Mesothelial cell of epicardium (in vitro differentiated cells): ENCODE data around the gene CNTN1. TPM values are rescaled to one million over a fixed set of nuclear protein-coding genes. Genes with fewer than 3 reads are reported as not detected.

Experiments used
- DNase-seq, 2 experiments: peaks; one replicate each; pipeline ENCODE4 v3.0.0; 2021; ENCODE audit warnings: low spot score in 2 of 2; ENCODE audit not compliant: unreplicated experiment in 2 of 2
- H3K27ac Mint-ChIP-seq: 2 replicates; pipeline ENCODE4 v1.8.0; 2021; ENCODE audit warnings: mixed read lengths
- H3K27me3 Mint-ChIP-seq: 2 replicates; pipeline ENCODE4 v1.8.0; 2021; ENCODE audit warnings: low read depth, mixed read lengths
- H3K36me3 Mint-ChIP-seq: 2 replicates; pipeline ENCODE4 v1.8.0; 2021; ENCODE audit warnings: mixed read lengths
- H3K4me1 Mint-ChIP-seq: 2 replicates; pipeline ENCODE4 v1.8.0; 2021; ENCODE audit warnings: mixed read lengths
- H3K4me3 Mint-ChIP-seq: 2 replicates; pipeline ENCODE4 v1.8.0; 2021; ENCODE audit warnings: mild to moderate bottlenecking, moderate library complexity, mixed read lengths
- H3K9me3 Mint-ChIP-seq: 2 replicates; pipeline ENCODE4 v1.8.0; 2021; ENCODE audit warnings: mixed read lengths
- total RNA-seq: library from RNA; stranded (reverse); gene quantifications from 3 replicates; pipeline ENCODE4 v1.2.1, GENCODE V29; 2021
- TF ChIP-seq, protein P1 (sequence below): fragments of 200-600 bp; sonication (generic); IDR thresholded peaks from one replicate; pipeline ENCODE4 v1.5.0; 2021; ENCODE audit warnings: antibody characterized with exemption; ENCODE audit not compliant: unreplicated experiment

Gene CNTN1
- total RNA-seq, 1 donor from 2014 or later, result 22.4 TPM

GRCh38 chr12:40646456-40646855 lies 45.8 kb upstream of the CNTN1 start:
- Mint-ChIP-seq H3K4me3 (no peak overlapping the region), H3K27me3 (no peaks in the 10 kb centered on the region), H3K36me3 (peaks cover 3% of the 10 kb centered on the region), H3K9me3 (peaks cover 14% of the 10 kb centered on the region), H3K4me1 (peaks cover 42% of the 10 kb centered on the region), H3K27ac (peak overlapping the region; percentile 66)
- DNase-seq, result no peak
- TF ChIP-seq, protein P1, sequence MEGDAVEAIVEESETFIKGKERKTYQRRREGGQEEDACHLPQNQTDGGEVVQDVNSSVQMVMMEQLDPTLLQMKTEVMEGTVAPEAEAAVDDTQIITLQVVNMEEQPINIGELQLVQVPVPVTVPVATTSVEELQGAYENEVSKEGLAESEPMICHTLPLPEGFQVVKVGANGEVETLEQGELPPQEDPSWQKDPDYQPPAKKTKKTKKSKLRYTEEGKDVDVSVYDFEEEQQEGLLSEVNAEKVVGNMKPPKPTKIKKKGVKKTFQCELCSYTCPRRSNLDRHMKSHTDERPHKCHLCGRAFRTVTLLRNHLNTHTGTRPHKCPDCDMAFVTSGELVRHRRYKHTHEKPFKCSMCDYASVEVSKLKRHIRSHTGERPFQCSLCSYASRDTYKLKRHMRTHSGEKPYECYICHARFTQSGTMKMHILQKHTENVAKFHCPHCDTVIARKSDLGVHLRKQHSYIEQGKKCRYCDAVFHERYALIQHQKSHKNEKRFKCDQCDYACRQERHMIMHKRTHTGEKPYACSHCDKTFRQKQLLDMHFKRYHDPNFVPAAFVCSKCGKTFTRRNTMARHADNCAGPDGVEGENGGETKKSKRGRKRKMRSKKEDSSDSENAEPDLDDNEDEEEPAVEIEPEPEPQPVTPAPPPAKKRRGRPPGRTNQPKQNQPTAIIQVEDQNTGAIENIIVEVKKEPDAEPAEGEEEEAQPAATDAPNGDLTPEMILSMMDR, result no peak

- Mint-ChIP-seq H3K4me1 (peaks cover 42% of the 10 kb centered on the region), H3K9me3 (peaks cover 10% of the 10 kb centered on the region), H3K4me3 (no peak overlapping the region), H3K36me3 (peaks cover 3% of the 10 kb centered on the region), H3K27me3 (no peaks in the 10 kb centered on the region), H3K27ac (peak overlapping the region; percentile 66)
- DNase-seq, result no peak
- TF ChIP-seq, protein P1, result no peak
Observed at GRCh38 chr12:40646911-40647310, 45.3 kb upstream of the CNTN1 start.

- Mint-ChIP-seq H3K9me3 (peaks cover 9% of the 10 kb centered on the region), H3K4me3 (no peak overlapping the region), H3K4me1 (peaks cover 42% of the 10 kb centered on the region), H3K27me3 (no peaks in the 10 kb centered on the region), H3K27ac (peak overlapping the region; percentile 64), H3K36me3 (peaks cover 3% of the 10 kb centered on the region)
- DNase-seq, result no peak
- TF ChIP-seq, protein P1, result no peak
Observed at GRCh38 chr12:40647651-40648050, 44.6 kb upstream of the CNTN1 start.

GRCh38 chr12:40648519-40648918 lies 43.7 kb upstream of the CNTN1 start:
- H3K4me1 Mint-ChIP-seq, result peaks cover 42% of the 10 kb centered on the region
- peaks cover 4% of the 10 kb centered on the region for H3K9me3 Mint-ChIP-seq
- peak overlapping the region; percentile 75 for H3K27ac Mint-ChIP-seq
- H3K36me3 Mint-ChIP-seq, result no peaks in the 10 kb centered on the region
- TF ChIP-seq, protein P1, result no peak
- no peak overlapping the region for H3K4me3 Mint-ChIP-seq
- no peak for DNase-seq
- no peaks in the 10 kb centered on the region for H3K27me3 Mint-ChIP-seq

GRCh38 chr12:40650038-40650704 lies 42.1 kb upstream of the CNTN1 start:
- TF ChIP-seq, protein P1, result no peak
- Mint-ChIP-seq H3K27me3 (no peaks in the 10 kb centered on the region), H3K9me3 (peaks cover 4% of the 10 kb centered on the region), H3K4me3 (no peak overlapping the region), H3K4me1 (peaks cover 35% of the 10 kb centered on the region), H3K27ac (no peak overlapping the region), H3K36me3 (no peaks in the 10 kb centered on the region)
- DNase-seq, result no peak
